ENCODE data around the gene FNDC3A.
A peak's percentile ranks its signal among the peaks of the same experiment; 100 is the strongest.
"Not testable (repeated sequence)": the region's sequence is repeated elsewhere in the genome, so short reads cannot be mapped to it uniquely, and the experiment has no call there.

The FNDC3A gene

GRCh38 chr13:49110913-49111170 is 135.1 kb downstream of the FNDC3A start:
- TF ChIP-seq, protein P1, sequence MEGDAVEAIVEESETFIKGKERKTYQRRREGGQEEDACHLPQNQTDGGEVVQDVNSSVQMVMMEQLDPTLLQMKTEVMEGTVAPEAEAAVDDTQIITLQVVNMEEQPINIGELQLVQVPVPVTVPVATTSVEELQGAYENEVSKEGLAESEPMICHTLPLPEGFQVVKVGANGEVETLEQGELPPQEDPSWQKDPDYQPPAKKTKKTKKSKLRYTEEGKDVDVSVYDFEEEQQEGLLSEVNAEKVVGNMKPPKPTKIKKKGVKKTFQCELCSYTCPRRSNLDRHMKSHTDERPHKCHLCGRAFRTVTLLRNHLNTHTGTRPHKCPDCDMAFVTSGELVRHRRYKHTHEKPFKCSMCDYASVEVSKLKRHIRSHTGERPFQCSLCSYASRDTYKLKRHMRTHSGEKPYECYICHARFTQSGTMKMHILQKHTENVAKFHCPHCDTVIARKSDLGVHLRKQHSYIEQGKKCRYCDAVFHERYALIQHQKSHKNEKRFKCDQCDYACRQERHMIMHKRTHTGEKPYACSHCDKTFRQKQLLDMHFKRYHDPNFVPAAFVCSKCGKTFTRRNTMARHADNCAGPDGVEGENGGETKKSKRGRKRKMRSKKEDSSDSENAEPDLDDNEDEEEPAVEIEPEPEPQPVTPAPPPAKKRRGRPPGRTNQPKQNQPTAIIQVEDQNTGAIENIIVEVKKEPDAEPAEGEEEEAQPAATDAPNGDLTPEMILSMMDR (conservative IDR thresholded peaks at IDR 0.05; ENCODE audit: control insufficient read depth, insufficient read depth, low read depth, low read length), result no peak
- peak overlapping the region; percentile 73 for H3K4me3 ChIP-seq (ENCODE audit: control insufficient read depth, low read depth, low read length)
- peak; percentile 10 for DNase-seq (ENCODE audit: low read depth)

DNA sequence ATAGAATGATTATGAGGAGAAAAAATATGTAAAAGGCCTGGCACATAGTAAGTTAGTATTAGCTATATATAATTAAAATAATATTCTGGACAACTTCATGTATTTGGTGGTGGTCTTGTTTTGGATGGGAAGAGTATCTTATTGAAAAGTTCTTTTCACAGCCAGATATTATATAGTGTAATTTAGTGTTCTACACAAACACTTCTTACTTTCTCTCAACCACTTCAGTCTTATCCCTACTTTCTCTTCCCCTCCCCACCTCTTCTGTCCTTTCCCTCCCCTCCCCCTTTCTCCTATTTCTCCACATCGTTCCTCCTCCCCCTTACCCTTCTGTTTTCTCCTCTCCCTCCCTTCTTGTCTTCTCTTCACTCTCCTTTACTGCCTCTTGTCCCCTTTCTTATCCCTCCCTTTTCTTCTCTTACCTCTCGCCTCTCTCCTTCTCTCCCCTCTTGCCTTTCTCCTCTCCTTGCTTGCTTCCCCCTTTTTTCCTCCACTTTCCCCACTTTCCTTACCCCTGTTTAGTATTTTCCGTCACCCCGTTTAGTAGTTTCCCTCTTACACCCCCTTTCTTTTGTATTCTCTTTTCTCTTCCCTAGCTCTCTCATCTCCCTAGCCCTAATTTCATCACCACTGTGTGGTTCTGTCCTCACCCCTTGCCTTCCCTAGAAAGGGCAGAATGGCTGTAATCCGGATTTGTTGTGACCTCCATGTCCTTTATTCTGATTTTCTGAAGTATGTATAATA is 137.2 kb downstream of the FNDC3A start:
- H3K4me3 ChIP-seq (ENCODE audit: control insufficient read depth, low read depth, low read length), result no peak overlapping the region
- TF ChIP-seq, protein P1 (conservative IDR thresholded peaks at IDR 0.05; ENCODE audit: control insufficient read depth, insufficient read depth, low read depth, low read length), result no peak
- peak; percentile 26 for DNase-seq (ENCODE audit: low read depth)

DNA sequence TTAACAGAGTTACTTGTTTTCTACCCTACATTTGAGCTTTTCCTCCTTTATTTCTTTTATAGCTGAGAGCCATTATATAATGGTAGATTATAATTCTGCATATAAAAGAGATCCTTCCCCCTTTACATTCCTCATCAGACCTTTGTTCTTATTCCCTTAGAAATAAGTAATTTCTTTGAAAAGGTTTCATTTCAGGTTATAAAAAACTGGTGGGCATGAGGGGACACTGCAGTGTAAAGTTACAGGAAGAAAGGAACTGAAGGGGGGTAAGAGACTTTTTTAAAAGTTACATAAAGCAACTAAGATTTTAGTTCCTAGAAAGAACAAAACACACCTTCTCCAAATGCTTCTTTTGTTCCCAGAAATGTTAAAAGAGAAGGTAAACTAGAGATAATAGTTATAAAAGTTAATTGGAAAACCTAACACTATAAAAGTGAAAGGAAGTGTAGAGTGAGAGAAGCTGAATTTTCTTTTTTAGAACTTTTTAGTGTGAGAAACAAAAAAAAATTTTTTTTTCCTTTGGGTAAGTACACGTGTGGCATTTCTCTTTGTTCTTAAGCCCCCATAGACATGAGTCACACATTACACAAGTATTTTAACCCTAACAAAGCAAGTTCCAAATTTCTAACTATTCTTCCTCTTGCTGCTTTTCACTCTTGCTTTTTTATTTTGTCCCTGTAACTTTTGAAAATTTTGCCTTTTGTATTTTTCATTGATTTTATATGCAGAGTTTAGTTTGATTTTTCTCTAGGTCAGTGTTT is 138.0 kb downstream of the FNDC3A start:
- DNase-seq (ENCODE audit: low read depth), result peak; percentile 78
- H3K4me3 ChIP-seq (ENCODE audit: control insufficient read depth, low read depth, low read length), result no peak overlapping the region
- TF ChIP-seq, protein P1 (conservative IDR thresholded peaks at IDR 0.05; ENCODE audit: control insufficient read depth, insufficient read depth, low read depth, low read length), result no peak

- no peak overlapping the region for H3K4me3 ChIP-seq (ENCODE audit: control insufficient read depth, low read depth, low read length)
- TF ChIP-seq, protein P1 (conservative IDR thresholded peaks at IDR 0.05; ENCODE audit: control insufficient read depth, insufficient read depth, low read depth, low read length), result no peak
- DNase-seq (ENCODE audit: low read depth), result no peak
Observed at GRCh38 chr13:49116873-49117272, 141.2 kb downstream of the FNDC3A start.

DNA sequence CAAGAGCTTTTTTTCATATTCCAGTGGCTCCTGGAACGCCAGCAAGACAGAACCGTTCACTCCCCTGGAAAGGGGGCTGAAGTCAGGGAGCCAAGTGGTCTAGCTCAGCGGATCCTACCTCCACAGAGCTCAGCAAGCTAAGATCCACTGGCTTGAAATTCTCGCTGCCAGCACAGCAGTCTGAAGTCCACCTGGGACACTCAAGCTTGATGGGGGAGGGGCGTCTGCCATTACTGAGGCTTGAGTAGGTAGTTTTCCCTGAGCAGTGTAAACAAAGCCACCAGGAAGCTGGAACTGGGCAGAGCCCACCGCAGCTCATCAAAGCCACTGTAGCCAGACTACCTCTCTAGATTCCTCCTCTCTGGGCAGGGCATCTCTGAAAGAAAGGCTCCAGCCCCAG is 142.7 kb downstream of the FNDC3A start:
- not testable (repeated sequence) for DNase-seq (ENCODE audit: low read depth); H3K4me3 ChIP-seq (ENCODE audit: control insufficient read depth, low read depth, low read length)

GRCh38 chr13:49124693-49125304 is 149.1 kb downstream of the FNDC3A start:
- peak; percentile 38 for DNase-seq (ENCODE audit: low read depth)
- no peak overlapping the region for H3K4me3 ChIP-seq (ENCODE audit: control insufficient read depth, low read depth, low read length)
- TF ChIP-seq, protein P1 (conservative IDR thresholded peaks at IDR 0.05; ENCODE audit: control insufficient read depth, insufficient read depth, low read depth, low read length), result no peak

DNA sequence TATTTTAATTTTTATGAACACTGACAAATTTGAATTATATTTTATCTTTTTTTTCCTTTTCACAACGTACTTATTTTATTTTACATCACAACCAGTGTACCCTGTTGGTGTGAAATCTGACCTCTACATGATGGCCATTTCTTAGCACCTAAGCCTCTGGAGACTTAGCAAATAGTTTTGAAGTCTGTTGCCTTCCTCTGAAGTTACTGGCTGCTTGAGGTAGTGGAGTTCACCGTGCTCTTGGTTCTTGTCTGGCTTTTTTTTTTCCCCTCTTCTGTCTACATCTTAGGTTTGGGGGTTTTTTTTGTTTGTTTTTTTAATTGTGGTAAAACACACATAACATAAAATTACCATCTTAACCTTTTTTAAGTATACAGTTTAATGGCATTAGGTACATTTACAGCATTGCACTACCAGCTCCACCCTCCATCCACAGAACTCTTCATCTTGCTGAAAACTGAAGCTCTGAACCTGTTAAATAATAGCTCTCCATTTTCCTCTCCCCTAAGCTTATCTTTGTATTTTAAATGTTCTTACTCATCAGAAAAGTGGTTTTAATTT is 150.3 kb downstream of the FNDC3A start:
- DNase-seq (ENCODE audit: low read depth), result no peak
- TF ChIP-seq, protein P1 (conservative IDR thresholded peaks at IDR 0.05; ENCODE audit: control insufficient read depth, insufficient read depth, low read depth, low read length), result no peak
- H3K4me3 ChIP-seq (ENCODE audit: control insufficient read depth, low read depth, low read length), result no peak overlapping the region
